ENCODE data around the gene AGBL1.

Gene AGBL1

DNA sequence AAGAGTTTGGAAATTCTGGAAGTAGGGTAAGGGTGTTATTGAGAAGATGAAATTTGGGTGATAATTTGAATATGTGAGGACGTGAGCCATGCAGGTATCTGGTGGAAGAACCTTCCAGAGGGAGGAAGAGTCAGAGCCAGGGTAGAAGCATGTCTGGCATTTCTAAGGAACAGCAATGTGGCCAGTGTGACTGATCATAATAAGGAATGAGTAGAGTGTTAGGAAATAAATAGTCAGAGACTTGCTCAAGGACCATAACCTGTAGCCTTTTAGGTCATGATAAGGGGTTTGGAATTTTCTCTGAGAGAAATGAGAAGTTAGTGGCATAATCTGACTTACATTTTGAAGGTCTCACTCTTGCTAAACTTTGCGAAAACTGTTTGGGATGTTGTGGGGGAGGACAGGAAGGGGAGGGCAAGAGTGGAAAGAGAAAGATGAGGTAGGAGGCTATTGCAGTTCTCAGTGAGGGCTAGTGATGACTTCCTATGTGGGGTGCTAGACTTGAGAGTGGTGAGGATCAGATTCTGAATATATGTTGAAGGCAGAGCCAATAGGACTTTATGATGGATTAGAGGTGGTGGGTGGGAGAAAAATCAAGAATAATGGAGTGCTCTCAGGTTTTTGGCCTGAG lies 568.3 kb downstream of the AGBL1 start:
- H3K4me3 ChIP-seq (ENCODE audit: low read length) = no peak overlapping the region
- no peak for TF ChIP-seq ZNF274 (IDR thresholded peaks at IDR 0.05; ENCODE audit: low read depth, low read length)

DNA sequence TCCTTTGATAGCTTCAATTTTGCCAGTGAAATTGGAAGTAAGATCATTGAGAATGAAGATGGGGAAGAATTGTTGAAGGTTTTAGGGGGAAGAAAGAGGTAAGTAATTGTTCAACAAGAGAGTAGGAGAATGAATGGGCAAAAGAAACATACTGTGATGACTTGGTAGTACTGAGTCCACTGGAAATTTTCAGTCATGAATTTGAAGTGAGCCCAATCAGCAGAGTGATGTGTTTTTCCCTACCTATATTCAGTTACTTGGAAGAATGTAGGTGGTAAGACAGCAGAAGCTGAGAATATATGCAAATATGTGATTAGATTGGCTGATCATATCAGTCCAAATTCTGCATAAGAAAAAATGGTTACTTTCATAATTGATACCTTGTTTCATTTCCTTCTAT lies 569.6 kb downstream of the AGBL1 start:
- H3K4me3 ChIP-seq (ENCODE audit: low read length) = no peak overlapping the region
- TF ChIP-seq ZNF274 (IDR thresholded peaks at IDR 0.05; ENCODE audit: low read depth, low read length) = no peak

DNA sequence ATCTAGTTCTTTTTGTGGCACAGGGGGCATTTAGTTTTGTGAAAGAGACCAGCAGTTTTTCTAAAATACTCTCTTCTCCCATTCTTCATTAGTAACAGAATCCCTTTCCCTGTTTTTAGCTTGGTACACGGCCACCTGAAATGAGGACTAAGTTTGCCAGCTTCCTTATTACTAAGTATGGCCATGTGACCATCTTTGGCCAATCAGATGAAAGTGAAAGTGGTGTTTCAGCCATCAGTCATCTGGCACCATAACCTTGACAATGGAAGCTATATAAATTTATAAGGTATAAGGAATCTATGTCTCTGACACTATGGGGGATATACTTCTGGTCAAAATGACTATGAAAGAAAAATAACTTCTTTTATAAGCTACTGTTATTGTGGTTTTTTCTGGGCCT lies 570.4 kb downstream of the AGBL1 start:
- TF ChIP-seq ZNF274 (IDR thresholded peaks at IDR 0.05; ENCODE audit: low read depth, low read length) = no peak

DNA sequence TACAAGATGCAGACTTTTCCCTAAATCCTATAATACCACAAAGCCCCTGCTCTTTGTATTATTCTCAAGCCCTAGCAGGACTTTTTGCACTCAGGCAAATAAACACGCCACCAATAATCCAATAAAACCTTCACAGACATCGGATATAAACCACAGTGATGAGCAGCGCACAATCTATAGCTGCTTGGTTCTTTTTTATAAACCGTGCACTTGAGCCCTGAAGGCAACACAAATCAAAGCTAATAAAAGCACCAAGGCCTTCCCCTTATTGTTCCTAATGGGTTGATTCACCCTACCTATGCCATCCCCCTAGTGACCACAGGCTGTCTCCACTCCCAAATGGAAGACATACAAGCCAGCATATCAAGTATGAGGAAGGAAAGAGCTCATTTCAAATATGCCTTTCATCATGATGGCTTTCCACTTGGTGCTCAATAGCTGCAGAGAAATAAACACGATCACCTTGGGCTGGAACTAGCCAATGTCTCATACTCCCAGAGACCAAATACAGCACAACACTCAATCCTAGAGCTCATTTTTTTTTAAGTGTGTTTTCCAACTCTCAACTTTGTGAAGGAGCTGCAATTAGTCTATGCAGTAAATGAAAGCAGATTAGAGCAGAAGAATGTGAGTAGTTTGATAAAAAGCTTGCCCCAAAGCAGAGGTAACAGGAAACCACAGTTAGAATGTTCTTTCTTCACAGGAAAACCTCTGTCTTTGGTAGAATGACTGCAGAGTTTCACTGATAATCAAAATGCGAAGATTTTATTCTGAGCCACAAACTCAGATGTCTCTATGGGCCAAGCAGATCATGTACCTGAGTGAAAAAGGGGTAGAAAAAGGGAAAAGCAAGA lies 573.9 kb downstream of the AGBL1 start:
- no peak for TF ChIP-seq ZNF274 (IDR thresholded peaks at IDR 0.05; ENCODE audit: low read depth, low read length)
- no peak overlapping the region for H3K4me3 ChIP-seq (ENCODE audit: low read length)

More for the DNA sequence above, 570.4 kb downstream of the AGBL1 start:
- H3K4me3 ChIP-seq (ENCODE audit: low read length) = no peak overlapping the region

DNA sequence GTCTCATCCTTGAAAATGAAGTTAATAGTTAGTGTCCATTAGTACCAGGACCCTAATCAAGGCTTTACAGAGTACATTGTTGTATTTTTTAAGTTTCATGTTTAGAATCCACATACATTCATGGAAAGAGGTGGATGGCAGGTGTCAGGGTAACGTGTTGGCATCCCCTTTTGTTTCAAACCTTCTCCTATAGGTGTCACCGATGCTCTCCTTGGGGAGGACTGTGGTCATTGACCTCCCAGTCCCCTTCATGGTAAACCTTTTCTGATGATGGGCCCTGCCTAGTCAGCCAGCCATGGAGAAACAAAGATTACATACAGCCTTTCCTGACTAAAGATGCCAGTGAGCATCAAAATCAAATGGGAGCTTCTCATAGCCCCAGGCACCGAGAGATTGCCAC lies 574.8 kb downstream of the AGBL1 start:
- no peak for TF ChIP-seq ZNF274 (IDR thresholded peaks at IDR 0.05; ENCODE audit: low read depth, low read length)
- H3K4me3 ChIP-seq (ENCODE audit: low read length) = no peak overlapping the region

DNA sequence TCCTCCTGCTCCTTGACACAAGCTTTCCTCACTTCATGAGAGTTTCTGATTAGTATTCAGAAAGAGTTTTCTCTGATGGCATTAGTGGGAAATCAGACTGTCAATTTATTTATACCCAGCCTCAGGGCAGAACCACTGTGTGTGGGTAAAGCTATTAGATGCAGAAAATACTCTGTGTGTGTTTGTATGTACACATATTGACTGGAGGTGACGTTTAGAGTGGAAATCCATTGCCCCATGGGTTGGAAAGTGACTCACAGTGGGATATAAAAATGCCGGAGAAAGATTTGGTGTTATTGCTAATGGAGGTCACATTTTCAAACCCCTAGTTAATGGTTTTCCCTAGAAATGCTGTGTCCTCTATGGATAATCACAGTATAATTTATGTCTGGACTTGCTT lies 577.6 kb downstream of the AGBL1 start:
- TF ChIP-seq ZNF274 (IDR thresholded peaks at IDR 0.05; ENCODE audit: low read depth, low read length) = no peak
- H3K4me3 ChIP-seq (ENCODE audit: low read length) = no peak overlapping the region

DNA sequence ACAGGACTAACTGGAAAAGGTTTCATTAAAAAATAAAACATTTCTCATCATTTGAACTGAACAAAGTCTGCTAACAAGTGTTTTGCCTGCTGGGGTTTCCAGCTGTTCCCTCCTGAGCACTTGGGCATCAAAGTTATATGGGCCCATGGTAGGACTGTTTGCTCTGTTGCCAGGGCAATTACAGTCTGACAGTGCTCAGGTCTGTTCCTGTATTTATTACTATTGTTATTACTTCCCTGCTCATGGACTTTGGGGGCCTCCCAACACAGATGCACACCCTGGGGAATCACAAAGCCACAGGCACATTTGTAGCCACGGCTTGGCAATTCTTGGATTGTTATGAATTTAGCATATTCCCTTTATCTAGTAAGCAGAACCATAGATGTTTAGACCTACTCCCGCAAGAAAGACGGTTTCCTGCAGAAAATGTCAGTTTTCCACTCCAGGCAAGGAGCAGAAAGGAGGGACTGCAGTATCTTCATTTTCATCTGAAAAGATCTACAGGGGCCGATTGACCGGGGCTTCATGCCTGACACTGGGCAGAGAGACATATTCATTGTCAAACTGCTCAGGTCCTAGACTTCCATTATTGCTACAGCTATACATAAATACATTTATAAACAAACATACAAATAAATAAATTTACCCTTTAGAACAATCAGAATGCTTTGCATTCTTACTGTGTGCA lies 580.2 kb downstream of the AGBL1 start:
- TF ChIP-seq ZNF274 (IDR thresholded peaks at IDR 0.05; ENCODE audit: low read depth, low read length) = no peak
- no peak overlapping the region for H3K4me3 ChIP-seq (ENCODE audit: low read length)

DNA sequence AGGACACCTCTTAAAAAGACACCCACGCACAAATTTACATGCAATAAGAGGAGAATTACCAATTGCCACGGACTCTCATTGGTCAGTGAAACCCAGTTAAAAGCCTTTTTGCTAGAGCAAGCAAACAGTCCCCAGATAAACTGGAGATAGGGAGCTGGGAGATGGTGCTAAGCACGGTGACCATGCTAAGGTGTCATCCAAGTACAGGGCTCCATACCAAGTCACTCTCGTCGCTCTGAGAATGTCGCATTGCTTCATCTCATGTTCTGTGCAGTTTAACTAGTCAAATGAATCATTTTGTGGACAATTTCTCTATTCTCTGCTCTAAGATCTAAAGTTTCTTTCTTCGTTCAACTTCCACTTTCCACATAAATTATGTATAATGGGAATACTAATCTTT lies 581.9 kb downstream of the AGBL1 start:
- no peak for TF ChIP-seq ZNF274 (IDR thresholded peaks at IDR 0.05; ENCODE audit: low read depth, low read length)

DNA sequence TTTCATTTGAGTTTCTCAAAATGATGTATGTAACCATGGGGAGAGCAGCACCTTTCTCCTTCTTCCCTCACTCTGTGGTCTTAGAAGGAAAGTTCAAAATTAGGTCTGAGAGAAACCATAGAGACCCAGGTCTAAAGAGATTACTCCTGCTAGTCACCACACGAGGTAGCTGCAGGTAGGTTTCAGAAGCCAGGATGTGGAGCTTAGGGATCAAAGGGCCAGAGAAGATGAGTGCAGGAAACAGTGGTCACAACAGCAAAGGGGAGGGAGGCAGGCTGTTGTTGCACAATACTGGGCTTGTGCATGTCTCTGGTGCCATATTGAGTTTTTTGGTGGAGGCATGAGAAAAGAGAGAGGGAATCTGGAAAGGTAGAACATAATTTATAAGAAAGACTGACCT lies 583.6 kb downstream of the AGBL1 start:
- no peak for TF ChIP-seq ZNF274 (IDR thresholded peaks at IDR 0.05; ENCODE audit: low read depth, low read length)
- no peak overlapping the region for H3K4me3 ChIP-seq (ENCODE audit: low read length)

More for the DNA sequence above, 581.9 kb downstream of the AGBL1 start:
- H3K4me3 ChIP-seq (ENCODE audit: low read length) = no peak overlapping the region

DNA sequence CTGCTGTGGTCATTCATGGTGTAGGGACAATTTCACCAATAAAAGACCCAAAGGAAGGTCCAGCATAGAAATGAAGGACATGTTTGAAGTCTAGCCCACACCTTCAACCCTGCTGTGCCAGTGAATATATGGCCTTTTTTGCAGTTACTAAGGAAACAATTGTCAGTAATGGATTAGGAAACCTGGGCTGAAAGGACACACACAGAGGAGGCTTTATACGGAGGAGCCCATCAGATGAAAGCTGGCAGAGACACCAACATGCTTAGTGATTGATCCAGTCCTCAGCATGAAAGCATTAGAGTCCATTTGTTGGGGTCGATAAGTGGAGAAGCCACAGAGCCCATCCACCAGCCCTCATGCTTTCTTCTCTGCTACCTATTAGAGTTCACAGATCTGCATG lies 584.3 kb downstream of the AGBL1 start:
- no peak for TF ChIP-seq ZNF274 (IDR thresholded peaks at IDR 0.05; ENCODE audit: low read depth, low read length)
- H3K4me3 ChIP-seq (ENCODE audit: low read length) = no peak overlapping the region

DNA sequence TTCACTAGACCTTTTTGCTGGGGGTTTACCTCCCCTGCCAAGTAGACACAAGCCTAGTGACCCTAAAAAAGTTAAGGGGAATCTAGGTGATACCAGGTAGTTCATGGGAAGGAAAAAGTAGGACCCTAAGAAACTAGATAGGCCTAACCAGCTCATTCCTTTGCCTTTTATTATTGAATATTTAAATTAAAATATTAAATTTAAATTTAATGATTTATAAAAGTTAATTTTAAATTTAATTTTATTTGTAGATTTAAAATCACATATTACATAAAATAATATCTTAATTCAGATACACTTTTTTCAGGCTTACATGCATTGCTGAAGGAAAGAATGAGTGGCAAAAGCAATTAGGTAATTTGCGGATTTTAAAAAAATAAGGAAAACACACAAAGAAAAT lies 584.9 kb downstream of the AGBL1 start:
- TF ChIP-seq ZNF274 (IDR thresholded peaks at IDR 0.05; ENCODE audit: low read depth, low read length) = no peak
- H3K4me3 ChIP-seq (ENCODE audit: low read length) = no peak overlapping the region

DNA sequence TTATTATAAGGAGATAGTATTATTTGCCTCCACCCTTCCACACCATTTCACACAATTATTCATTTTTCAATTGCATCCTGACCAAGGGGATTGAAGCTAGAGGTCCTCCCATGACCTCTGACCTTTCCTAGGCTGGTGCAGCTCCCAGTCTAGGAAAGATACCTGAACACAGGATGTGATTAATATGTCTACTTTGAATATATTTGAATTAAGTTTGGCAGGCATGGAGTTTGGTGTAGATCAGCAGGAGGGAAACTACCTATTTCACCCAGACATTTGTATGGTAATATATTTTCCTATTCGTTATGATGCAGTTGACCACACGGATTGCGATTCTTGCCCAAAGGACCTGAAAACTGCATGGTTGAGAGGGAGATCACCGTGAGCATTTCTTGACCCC lies 596.3 kb downstream of the AGBL1 start:
- no peak for TF ChIP-seq ZNF274 (IDR thresholded peaks at IDR 0.05; ENCODE audit: low read depth, low read length)
- H3K4me3 ChIP-seq (ENCODE audit: low read length) = no peak overlapping the region

DNA sequence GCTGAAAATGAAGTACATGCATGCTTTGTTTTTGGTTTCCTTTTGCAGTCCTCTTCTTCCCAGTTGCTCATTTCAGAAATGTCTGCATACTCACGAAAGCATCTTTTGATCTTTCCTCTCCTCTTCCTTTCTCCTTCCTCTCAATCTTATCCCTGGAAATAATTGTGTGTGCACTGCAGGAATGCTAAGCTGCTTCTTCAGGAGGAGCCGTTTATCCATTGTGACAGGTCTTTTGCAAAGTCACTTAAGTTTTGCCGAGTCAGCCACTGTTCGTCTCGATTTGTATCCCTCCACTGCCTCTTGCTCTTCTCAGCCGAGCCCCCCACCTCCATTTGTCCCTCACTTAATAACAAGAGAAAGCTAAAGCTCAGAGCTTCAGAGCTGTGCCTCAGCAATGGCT lies 597.6 kb downstream of the AGBL1 start:
- no peak overlapping the region for H3K4me3 ChIP-seq (ENCODE audit: low read length)
- TF ChIP-seq ZNF274 (IDR thresholded peaks at IDR 0.05; ENCODE audit: low read depth, low read length) = no peak

DNA sequence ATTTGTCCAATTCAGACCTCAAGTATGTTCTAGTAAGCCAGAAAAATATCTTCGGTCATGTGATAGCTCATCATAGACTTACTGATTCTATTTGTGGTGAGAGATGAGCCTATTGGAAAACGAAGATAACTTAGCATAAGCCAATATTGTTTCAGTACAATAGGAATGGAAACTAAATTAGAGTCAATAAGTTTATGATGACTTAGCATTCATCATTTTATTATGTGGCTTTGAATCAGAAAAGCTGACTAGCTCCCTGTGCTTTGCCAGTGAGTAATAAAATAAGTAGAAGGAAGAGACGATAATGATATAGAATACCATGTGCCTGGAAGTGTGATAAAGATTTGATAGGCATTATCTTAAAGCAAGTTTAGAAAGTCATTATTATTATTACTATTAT lies 605.6 kb downstream of the AGBL1 start:
- no peak for TF ChIP-seq ZNF274 (IDR thresholded peaks at IDR 0.05; ENCODE audit: low read depth, low read length)

DNA sequence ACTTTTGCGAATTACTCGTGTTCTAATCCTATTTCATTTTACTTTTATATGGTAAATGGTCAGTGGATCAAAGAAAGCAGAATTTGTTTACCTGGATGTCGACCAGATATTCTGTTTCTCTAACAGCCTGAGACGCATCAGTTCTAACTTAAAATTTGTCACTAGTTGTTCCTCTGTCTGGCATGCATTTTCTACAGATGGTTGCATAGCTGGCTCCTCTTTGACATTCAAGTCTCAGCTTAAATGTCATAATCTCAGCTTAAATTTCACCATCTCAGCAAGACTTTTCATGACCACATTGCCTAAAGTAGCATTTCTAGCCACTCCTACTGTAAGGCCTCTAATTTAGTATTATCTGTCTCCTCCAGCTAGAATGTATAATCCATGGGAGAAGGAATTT lies 609.3 kb downstream of the AGBL1 start:
- no peak for TF ChIP-seq ZNF274 (IDR thresholded peaks at IDR 0.05; ENCODE audit: low read depth, low read length)
- H3K4me3 ChIP-seq (ENCODE audit: low read length) = no peak overlapping the region

More for the DNA sequence above, 605.6 kb downstream of the AGBL1 start:
- no peak overlapping the region for H3K4me3 ChIP-seq (ENCODE audit: low read length)

Data from GM08714 (cell line).